HAP-1 (cell line): ENCODE results near the gene SH3GL2.

Experiments used
- DNase-seq, 2 experiments: peaks; one replicate each; pipeline ENCODE4 v3.0.0-alpha.2; 2016 to 2020; ENCODE audit warnings: low spot score in 2 of 2
- H3K27me3 ChIP-seq: fragments of 250-450 bp; sonication (Bioruptor Pico); 2 replicates; pipeline ENCODE4 v1.5.1; 2020; ENCODE audit warnings: low read depth, mild to moderate bottlenecking, moderate library complexity
- H3K36me3 ChIP-seq: fragments of 250-450 bp; sonication (Bioruptor Pico); replicated peaks from 2 replicates; pipeline ENCODE4 v1.5.1; 2020; ENCODE audit warnings: mild to moderate bottlenecking
- H3K4me1 ChIP-seq: fragments of 250-450 bp; sonication (Bioruptor Pico); 2 replicates; pipeline ENCODE4 v1.5.1; 2020; ENCODE audit warnings: mild to moderate bottlenecking
- H3K4me3 ChIP-seq: fragments of 250-450 bp; sonication (Bioruptor Pico); 2 replicates; pipeline ENCODE4 v1.5.1; 2020; ENCODE audit warnings: mild to moderate bottlenecking, moderate library complexity
- H3K9me3 ChIP-seq: fragments of 250-450 bp; sonication (Bioruptor Pico); 2 replicates; pipeline ENCODE4 v1.5.1; 2020; ENCODE audit warnings: mild to moderate bottlenecking, moderate library complexity
- in situ Hi-C: fragments of 300-500 bp; cut with MboI; formaldehyde crosslinking; loops from 3 replicates; pipeline ENCODE4 v1.14.3; 2020; ENCODE audit warnings: low sequenced_read_pairs, inconsistent platforms, mixed read lengths

Gene SH3GL2

DNA sequence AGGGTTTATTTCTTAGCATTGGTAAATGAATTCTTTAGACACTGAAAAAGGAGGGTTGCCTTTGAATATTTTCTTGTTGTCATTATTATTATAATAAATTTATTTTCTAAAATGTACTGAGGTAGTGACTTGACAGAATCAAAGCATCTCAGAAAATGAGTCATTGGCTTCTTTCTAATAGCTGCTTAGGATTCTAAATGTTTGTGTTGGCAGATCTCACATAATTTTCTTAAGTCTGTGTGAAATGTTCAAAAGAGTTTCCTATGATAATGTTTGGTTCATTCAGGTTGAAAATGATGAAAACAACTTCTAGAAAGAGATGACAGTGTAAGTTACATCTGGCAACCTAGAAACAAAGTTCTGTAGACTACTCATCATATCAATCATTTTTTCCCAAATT is 69.7 kb downstream of the SH3GL2 start:
- no peaks in the 10 kb centered on the region for H3K9me3 ChIP-seq
- H3K36me3 ChIP-seq, result no peaks in the 10 kb centered on the region
- in situ Hi-C loops, result no loop called here
- H3K4me3 ChIP-seq, result no peak overlapping the region
- no peak for DNase-seq
- no peaks in the 10 kb centered on the region for H3K4me1 ChIP-seq
- no peaks in the 10 kb centered on the region for H3K27me3 ChIP-seq

DNA sequence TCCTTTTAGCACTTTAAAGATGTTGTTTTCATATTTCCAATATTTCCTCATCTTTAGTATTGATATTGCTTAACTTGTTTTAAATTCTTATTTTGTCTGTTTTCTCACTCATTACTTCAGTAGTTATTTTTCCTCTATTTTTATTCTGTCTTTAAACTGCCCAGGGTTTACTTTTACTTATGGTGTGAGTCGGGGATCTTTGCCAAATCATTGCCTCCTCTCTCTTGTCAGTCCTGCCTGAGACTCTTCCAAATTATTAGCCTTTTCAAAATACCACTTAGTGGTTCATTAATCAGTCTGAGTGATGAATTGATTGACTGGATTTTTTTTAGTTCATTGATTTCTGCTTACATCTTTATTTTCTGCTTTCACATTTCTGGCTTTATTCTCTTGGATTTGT is 72.9 kb downstream of the SH3GL2 start:
- H3K9me3 ChIP-seq, result no peaks in the 10 kb centered on the region
- no peak for DNase-seq

DNA sequence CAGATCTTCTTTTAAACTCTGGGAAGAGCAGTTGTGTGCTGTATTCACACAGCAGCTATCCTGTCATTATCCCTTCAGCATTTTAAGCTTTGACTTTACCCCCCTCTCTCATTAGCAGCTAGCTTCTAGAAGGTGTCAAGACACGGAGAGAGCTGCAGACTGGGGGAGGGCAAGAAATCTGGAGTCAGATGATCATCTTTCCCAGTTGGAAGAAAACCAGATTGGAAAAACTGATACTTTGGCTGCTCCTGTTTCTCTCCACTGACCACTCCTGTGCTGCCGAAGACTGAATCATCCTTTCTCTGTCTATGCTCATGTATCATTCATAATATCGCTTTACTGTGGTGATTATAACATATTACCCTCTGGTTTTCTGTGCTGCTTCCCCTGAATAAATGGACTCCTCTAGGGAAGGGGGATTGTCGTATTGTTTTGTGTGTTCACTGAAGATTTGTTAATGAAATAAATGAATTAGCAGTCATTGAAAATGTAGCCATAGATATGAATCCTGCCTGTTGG is 75.1 kb downstream of the SH3GL2 start:
- no peaks in the 10 kb centered on the region for H3K4me1 ChIP-seq
- in situ Hi-C loops, result no loop called here
- no peak for DNase-seq

More for the DNA sequence above, 72.9 kb downstream of the SH3GL2 start:
- Histone ChIP-seq H3K4me1 (no peaks in the 10 kb centered on the region), H3K27me3 (no peaks in the 10 kb centered on the region; the same call in 1 of the 2 replicates), H3K4me3 (no peak overlapping the region), H3K36me3 (no peaks in the 10 kb centered on the region)
- in situ Hi-C loops, result no loop called here

DNA sequence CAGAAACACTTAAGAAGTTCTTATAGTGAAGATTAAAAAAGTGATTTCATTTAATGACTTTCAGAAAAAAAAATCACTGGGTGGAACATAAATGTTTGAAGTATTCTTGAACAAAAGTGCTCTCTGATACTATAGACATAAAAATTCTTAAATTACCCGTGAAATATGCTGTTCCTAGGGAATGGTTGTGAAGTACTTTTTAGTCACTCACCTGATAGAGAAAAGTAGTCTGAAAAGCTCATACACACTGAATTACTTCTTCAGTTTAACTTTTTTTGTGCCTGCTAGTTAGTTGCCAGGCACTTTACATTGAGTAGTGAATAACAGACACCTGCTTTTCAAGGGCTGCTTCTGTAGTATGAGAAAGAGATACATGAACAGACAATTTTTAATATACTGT is 78.0 kb downstream of the SH3GL2 start:
- H3K36me3 ChIP-seq, result no peaks in the 10 kb centered on the region
- in situ Hi-C loops, result no loop called here
- no peaks in the 10 kb centered on the region for H3K4me1 ChIP-seq
- no peak overlapping the region for H3K4me3 ChIP-seq
- H3K9me3 ChIP-seq, result no peaks in the 10 kb centered on the region
- H3K27me3 ChIP-seq, result peaks cover 9% of the 10 kb centered on the region
- no peak for DNase-seq

More for the DNA sequence above, 75.1 kb downstream of the SH3GL2 start:
- no peaks in the 10 kb centered on the region for H3K36me3 ChIP-seq
- peaks cover 4% of the 10 kb centered on the region for H3K27me3 ChIP-seq
- H3K4me3 ChIP-seq, result no peak overlapping the region
- no peaks in the 10 kb centered on the region for H3K9me3 ChIP-seq

DNA sequence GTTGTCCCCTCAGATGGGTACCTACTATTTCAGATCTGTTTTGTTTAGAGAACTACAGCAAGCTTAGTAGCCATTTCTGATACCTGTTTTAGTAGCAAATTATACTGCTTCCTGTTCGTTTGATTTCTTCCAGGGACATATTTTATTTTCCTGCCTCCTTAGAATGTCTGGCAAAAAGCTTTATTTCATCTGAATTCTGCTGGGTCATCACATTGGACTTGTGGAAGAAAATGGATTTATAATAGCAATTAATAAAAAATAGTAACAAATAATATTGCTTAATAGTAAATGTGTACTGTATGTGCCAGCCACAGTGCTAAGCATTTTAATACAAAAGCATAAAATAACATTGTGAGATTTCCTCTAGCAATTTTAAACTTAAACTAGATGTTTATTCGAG is 79.4 kb downstream of the SH3GL2 start:
- peaks cover 9% of the 10 kb centered on the region for H3K27me3 ChIP-seq
- in situ Hi-C loops, result no loop called here
- H3K36me3 ChIP-seq, result no peaks in the 10 kb centered on the region
- DNase-seq, result no peak
- no peaks in the 10 kb centered on the region for H3K9me3 ChIP-seq
- no peaks in the 10 kb centered on the region for H3K4me1 ChIP-seq
- no peak overlapping the region for H3K4me3 ChIP-seq

DNA sequence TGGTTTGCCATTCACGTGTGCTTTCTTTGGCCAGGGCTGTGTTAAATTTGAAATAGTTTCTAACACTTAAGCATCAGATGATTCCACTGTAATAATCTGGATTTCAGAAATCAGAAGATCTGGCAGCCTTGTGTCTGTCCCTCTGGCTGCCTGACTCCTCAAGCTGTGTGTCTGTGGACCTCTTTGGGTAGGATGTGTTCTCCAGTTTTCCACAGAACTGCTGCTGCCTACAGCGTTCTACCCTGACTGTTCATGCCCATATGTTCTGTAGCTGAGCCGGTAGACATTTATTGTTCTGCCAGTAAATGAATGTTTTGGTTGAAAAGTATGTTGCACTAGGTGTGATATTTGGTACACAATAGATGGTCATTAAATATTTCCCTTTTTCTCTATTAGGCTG is 81.3 kb downstream of the SH3GL2 start:
- Histone ChIP-seq H3K4me1 (no peaks in the 10 kb centered on the region), H3K27me3 (peaks cover 12% of the 10 kb centered on the region), H3K36me3 (no peaks in the 10 kb centered on the region), H3K4me3 (no peak overlapping the region), H3K9me3 (no peaks in the 10 kb centered on the region)
- in situ Hi-C loops, result no loop called here
- DNase-seq, result no peak

DNA sequence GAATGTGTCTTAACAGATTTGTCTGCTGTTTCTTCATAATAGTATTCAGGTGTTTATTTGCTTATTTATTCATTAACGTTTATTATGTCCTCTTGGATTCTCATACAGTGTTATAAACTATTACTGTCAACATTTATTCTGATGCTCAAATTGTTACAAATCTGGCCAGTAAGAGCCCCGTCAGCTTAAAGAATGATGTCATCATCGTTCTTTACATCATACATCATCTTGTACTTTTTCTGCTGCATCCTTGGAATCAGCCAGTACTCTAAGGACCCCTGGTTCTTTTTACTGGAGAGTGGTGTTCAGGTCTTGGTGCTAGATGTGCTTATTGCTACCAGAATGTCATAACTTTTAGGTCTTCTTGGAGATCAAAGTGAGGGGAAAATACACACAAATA is 86.6 kb downstream of the SH3GL2 start:
- no peak overlapping the region for H3K4me3 ChIP-seq
- H3K27me3 ChIP-seq, result peaks cover 3% of the 10 kb centered on the region; the same call in 1 of the 2 replicates
- no peaks in the 10 kb centered on the region for H3K36me3 ChIP-seq
- DNase-seq, result no peak
- H3K4me1 ChIP-seq, result no peaks in the 10 kb centered on the region
- no peaks in the 10 kb centered on the region for H3K9me3 ChIP-seq
- in situ Hi-C loops, result no loop called here

DNA sequence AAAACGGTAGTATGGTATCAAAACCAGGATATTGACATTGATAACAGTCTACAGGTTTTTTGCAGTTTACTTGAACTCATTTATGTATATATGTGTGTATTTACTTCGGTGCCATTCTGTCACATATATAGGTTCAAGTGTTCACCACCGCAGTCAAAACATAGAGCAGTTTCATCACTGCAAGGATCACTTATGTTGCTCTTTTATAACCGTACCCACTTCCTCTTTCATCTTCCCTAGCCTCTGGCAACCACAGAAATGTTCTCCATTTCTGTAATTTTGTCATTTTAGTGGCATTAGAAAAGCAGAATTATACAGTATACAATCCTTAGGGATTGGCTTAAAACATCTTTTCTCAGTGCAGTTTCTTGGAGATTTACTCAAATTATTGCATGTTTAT is 90.3 kb downstream of the SH3GL2 start:
- in situ Hi-C loops, result no loop called here
- no peaks in the 10 kb centered on the region for H3K27me3 ChIP-seq
- no peaks in the 10 kb centered on the region for H3K4me1 ChIP-seq
- no peak for DNase-seq
- no peak overlapping the region for H3K4me3 ChIP-seq
- no peaks in the 10 kb centered on the region for H3K9me3 ChIP-seq
- no peaks in the 10 kb centered on the region for H3K36me3 ChIP-seq

DNA sequence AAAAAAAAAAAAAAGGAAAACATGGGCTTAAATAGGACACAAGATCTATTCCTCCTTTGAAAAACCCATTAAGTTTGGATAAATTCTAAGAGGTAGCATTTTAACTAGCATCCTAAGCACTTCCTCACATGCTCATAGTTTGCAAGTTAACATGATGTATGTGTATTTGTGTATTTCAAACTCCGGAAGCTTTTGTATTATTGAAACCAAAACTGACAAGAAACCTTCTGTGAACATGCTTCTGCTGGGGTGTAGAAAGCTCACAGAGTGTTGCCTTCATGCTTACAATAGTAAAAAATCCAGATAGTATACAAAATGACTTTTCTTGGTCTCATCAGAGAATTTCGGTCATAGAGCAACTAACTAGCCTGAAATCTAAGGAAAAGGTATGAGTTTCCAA is 103.8 kb downstream of the SH3GL2 start:
- DNase-seq, result no peak
- no peaks in the 10 kb centered on the region for H3K9me3 ChIP-seq
- no peaks in the 10 kb centered on the region for H3K36me3 ChIP-seq
- H3K4me1 ChIP-seq, result no peaks in the 10 kb centered on the region
- H3K4me3 ChIP-seq, result no peak overlapping the region
- no peaks in the 10 kb centered on the region for H3K27me3 ChIP-seq
- in situ Hi-C loops, result no loop called here

DNA sequence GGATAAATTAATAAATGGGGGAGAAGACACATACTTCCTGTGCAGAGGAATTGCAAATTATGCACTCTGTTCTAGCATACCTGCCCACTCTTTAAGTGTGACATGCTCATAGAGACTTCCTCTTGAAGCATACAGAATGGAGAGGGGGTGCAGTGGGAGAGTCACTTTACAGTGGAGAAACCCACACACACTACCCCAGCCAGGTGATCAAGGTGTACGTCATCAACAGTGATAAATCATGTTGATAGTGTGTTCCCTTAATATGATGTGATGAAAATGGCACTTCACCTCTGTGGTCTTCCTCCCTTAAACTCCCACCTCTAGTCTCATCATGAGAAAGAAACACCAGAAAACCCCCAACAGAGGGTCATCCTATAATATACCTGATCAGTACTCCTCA is 110.0 kb downstream of the SH3GL2 start:
- Histone ChIP-seq H3K4me1 (no peaks in the 10 kb centered on the region), H3K36me3 (no peaks in the 10 kb centered on the region), H3K4me3 (no peak overlapping the region), H3K9me3 (no peaks in the 10 kb centered on the region), H3K27me3 (no peaks in the 10 kb centered on the region)
- in situ Hi-C loops, result no loop called here
- no peak for DNase-seq

DNA sequence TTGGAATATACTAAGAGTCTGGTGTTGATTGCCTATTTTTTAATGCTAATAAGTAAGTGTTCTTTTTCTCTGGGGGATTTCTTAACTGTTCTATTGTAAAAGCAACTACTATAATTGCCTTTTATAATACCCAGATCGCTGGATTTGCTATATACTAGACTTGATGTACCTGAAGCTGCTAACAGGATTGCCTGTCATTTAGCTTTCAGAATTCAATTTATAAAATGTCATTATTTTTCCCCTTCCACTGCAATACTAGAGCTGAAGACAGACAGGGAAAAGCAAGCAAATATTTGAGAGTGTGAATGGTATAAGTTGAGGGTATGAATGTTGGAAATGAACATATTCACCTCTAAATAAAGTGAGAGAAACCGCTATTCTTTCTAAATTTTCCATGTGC is 115.5 kb downstream of the SH3GL2 start:
- Histone ChIP-seq H3K9me3 (no peaks in the 10 kb centered on the region), H3K36me3 (no peaks in the 10 kb centered on the region), H3K4me1 (no peaks in the 10 kb centered on the region), H3K27me3 (no peaks in the 10 kb centered on the region), H3K4me3 (no peak overlapping the region)
- DNase-seq, result no peak
- in situ Hi-C loops, result no loop called here

DNA sequence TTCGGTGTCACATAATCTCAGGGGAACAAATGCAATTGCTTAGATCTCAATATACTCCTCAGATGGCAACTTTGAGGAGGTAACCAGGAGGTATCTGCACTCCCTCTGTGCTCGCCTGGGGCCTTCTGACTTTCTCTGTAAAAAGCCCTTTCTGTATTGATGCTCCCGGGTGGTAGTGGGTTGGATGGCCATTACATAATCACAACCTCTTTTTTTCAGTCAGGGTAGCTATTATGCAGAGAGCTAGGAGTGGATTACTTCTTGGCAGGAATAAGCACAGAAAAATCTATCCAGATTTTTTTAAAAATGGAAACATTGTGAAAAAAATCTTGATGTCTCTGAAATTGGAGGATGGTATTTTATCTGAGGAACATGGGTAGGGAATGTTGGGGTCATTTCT is 116.6 kb downstream of the SH3GL2 start:
- H3K4me3 ChIP-seq, result no peak overlapping the region
- DNase-seq, result no peak
- H3K4me1 ChIP-seq, result no peaks in the 10 kb centered on the region
- in situ Hi-C loops, result no loop called here
- no peaks in the 10 kb centered on the region for H3K9me3 ChIP-seq
- no peaks in the 10 kb centered on the region for H3K36me3 ChIP-seq
- H3K27me3 ChIP-seq, result no peaks in the 10 kb centered on the region

DNA sequence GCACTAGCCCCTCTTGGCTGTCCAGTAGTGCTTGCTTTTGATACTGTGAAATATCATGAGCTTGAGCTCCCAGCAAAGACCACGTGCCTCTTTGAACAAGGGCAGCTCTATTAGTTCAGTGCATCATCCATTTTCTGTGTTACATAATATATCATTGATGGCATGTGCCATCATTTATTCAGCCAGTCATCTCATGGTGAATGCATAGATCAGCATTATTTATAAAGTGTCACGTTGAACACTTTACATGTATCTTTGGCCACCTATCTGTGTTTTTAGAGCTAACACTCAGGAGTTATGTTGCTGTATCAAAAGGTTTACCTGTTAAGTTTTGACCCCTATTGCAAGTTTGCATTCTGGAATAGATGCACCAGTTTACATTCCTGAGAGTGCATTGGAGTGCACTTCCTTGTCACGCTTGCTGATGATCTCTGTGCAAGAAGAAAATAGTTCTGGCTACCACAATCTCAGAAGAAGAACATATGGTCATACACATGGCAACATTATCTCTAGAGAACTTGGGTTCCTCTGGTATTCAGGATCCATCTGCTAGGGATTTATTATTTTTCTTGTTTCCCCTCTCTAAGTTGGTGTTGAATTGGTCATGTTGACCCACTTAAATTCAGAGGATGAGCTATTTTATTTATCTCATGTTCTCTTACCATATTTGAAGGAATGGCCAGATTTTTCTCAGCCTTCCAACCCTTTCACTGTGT is 120.9 kb downstream of the SH3GL2 start:
- Histone ChIP-seq H3K4me1 (no peaks in the 10 kb centered on the region), H3K36me3 (no peaks in the 10 kb centered on the region), H3K4me3 (no peak overlapping the region), H3K27me3 (no peaks in the 10 kb centered on the region), H3K9me3 (no peaks in the 10 kb centered on the region)
- DNase-seq, result no peak
- in situ Hi-C loops, result no loop called here

DNA sequence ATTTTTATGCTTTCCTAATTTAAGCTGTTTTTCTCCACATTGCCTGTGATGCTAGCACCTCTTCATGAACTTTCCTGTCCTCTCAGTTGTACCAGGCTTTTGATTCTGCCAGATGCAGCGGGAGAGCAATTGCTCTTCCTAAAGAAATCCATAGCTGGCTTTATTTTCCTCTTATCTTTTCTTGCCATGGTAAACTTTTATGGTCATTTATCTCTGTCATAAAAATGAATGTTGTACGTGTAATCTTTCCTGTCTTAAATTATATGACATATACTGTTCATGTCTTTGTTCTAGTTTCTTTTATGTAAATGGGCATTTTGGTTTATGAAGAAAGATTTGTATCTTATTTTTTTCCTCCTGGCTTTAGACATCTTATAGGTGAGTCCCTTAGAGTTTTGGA is 127.5 kb downstream of the SH3GL2 start:
- H3K9me3 ChIP-seq, result no peaks in the 10 kb centered on the region
- no peaks in the 10 kb centered on the region for H3K4me1 ChIP-seq
- in situ Hi-C loops, result no loop called here
- H3K4me3 ChIP-seq, result no peak overlapping the region
- H3K36me3 ChIP-seq, result no peaks in the 10 kb centered on the region
- no peak for DNase-seq
- H3K27me3 ChIP-seq, result 0 out of 2 replicates have a peak, but pooled peaks cover 2% of the 10 kb centered on the region

DNA sequence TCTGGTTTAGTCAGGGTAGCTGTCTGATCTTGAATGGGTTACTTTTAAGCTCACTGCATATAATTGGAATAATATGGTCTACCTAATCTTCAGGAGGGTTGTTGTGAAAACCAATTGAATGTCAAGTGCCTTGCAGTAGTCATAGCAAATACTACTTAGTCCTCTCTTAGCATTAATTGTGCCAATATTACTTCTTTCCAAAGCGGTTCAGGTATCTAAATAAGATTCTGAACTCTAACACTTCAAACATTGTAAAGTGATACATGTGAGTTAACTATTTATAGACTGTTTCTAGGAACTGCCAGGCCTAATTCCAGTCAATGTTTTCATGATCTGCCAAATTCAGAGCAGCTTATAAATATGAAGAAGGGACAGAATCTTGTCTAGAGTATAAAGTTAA is 140.2 kb downstream of the SH3GL2 start:
- Histone ChIP-seq H3K36me3 (no peaks in the 10 kb centered on the region), H3K27me3 (no peaks in the 10 kb centered on the region), H3K4me3 (no peak overlapping the region), H3K9me3 (no peaks in the 10 kb centered on the region), H3K4me1 (no peaks in the 10 kb centered on the region)
- in situ Hi-C loops, result no loop called here
- DNase-seq, result no peak
